OCI-LY1 (cell line): ENCODE measurements around the gene PRDX4.

Source experiments
- CTCF ChIP-seq: fragments of 200-600 bp; sonication (generic), shearing (Covaris generic); IDR thresholded peaks from 2 replicates; pipeline ENCODE4 v1.5.1; 2017; ENCODE audit warnings: mild to moderate bottlenecking, antibody characterized with exemption, low read length, moderate library complexity, mixed read lengths
- EZH2 ChIP-seq: fragments of 200-600 bp; sonication (generic), shearing (Covaris generic); IDR thresholded peaks from 2 replicates; pipeline ENCODE4 v1.8.0; 2017; ENCODE audit warnings: borderline replicate concordance, mixed run types, mild to moderate bottlenecking, antibody characterized with exemption, low read length, moderate library complexity, mixed read lengths

GRCh38 chrX:23637187-23637586 lies 30.1 kb upstream of the PRDX4 start:
- TF ChIP-seq CTCF (no peak), EZH2 (no peak)
